LHCN-M2 (cell line): ENCODE results near the gene PTPRG. TPM values are rescaled to one million over a fixed set of nuclear protein-coding genes. Genes with fewer than 3 reads are reported as not detected.
A peak's percentile ranks its signal among the peaks of the same experiment; 100 is the strongest.
"Not testable (repeated sequence)": the region's sequence is repeated elsewhere in the genome, so short reads cannot be mapped to it uniquely, and the experiment has no call there.

Experiments used
- DNase-seq: peaks from one replicate; pipeline ENCODE4 v3.0.0-alpha.2; 2012; ENCODE audit warnings: low read depth
- total RNA-seq: library from RNA; depleted of rRNA; stranded (reverse); fragments of >200 nt; gene quantifications from 2 replicates; pipeline ENCODE4 v1.2.3, GENCODE V29; 2014

The PTPRG gene
- total RNA-seq, 1 experiment from 2014 or later = 32.2 TPM

DNA sequence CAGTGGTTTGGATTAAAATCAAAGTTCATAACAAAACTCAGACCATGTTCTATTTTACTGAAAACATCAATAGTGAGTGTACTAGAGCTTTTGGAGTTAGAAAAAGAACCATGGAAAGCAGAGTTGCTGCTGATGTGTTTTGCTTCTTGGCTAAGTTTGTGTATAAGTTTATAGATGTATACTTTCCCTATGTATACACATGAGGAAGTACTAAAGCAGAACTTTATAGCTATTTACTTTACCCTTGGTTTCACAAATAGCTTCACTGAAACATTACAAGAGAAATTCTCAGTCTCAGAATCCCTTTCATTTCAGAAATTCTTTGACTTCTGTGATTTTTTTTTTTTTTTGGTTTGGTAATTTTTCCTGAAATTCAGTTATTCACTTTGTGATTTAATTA is 229.0 kb downstream of the PTPRG start:
- no peak for DNase-seq

DNA sequence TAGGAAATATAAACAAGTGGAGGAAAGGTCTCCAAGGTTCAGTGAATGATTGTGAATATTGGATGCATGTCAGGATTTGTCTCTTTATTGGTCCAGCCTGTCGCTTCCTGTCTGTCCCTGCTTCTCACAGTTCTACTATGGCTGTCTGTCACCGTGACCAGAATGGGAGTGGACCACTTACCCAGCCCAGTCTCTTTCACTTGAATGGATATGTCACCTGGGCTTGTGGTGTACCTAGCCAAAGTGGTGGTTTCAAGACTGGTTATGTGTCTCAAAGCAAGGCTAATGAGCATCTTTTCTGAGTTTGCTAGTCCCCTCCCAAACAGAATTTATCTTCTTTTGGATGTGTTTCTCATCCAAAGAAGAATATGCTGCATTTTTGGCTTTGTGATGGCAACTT is 231.7 kb downstream of the PTPRG start:
- DNase-seq = no peak

DNA sequence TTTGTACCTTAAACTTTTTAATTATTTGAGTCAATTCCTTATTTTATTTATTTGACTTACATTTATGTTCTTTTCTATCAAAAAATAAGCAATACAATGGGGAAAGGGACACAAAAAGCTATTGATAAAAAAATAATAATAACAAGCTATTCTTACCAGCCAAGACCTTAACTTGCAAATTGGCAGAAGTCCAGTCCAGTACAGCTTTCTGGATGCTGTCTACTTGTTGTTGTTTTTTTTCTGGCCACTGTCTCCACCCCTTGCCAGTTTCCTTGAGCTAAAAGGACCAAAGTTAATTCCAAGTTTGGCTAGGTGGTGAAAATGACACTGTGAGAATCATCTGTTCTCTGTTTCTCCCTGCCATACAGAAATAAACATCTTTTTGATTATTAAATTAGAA is 232.2 kb downstream of the PTPRG start:
- no peak for DNase-seq

- DNase-seq = no peak
Measured at GRCh38 chr3:61794341-61794740, 233.0 kb downstream of the PTPRG start.

DNA sequence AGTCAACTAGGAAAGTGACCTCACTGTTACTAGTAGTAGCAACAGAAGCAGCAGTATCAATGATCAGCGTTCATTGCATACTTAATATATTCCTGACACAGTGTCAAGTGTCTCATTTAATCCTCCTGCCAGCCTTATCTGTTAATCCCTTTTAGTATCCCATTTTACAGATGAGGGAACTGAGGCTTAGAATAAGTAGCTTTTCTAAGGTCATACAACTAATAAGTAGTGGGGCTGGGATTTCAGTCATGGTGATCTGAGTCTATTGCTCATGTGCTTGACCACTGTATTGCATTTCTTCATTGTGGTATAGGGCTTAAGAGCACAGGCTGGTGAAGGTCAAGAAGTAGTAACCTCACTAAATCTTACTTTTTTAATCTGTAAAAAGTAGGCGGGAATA is 233.6 kb downstream of the PTPRG start:
- no peak for DNase-seq

GRCh38 chr3:61796088-61796680 is 234.8 kb downstream of the PTPRG start:
- no peak for DNase-seq

GRCh38 chr3:61796911-61797310 is 235.5 kb downstream of the PTPRG start:
- DNase-seq = no peak

DNA sequence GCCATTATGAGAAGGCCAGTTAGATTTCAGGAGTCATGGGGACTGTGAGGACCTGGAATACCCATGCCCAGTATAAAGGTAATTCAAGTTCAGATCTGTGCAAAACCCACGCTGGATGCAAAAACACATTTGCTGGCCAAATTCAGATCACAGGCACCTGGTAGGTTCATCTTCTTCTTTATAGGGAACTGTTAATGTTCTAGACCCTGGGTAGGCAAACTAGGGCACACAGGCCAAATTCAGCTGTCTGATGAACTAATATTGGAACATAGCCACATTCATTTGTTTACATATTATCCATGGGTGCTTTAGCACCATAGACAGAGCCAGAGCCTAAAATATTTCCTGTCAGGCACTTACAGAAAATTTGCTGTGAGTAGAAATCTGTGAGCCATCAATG is 241.4 kb downstream of the PTPRG start:
- peak; percentile 21 for DNase-seq

GRCh38 chr3:61803983-61804382 is 242.6 kb downstream of the PTPRG start:
- no peak for DNase-seq

DNA sequence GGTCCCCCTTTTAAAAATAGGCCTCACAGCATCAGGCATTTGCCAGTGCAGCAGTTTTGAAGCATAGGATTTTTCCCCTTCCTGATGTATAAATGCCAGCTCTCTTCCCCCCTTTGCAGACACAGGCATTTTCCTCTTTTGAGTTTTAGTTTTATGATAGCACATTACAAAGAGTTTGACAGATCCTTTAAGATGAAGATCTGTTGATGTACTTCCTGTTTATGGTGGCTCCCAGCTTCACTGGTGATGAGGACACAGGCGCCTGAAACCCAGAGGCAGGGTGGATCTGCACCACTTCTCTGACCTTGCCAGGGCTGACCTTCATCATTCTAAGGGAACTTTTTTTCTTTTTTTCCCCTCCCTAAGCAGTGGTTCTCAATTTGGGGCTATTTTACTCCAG is 243.4 kb downstream of the PTPRG start:
- DNase-seq = no peak

- peak; percentile 55 for DNase-seq
Measured at GRCh38 chr3:61805510-61806080, 244.2 kb downstream of the PTPRG start.

DNA sequence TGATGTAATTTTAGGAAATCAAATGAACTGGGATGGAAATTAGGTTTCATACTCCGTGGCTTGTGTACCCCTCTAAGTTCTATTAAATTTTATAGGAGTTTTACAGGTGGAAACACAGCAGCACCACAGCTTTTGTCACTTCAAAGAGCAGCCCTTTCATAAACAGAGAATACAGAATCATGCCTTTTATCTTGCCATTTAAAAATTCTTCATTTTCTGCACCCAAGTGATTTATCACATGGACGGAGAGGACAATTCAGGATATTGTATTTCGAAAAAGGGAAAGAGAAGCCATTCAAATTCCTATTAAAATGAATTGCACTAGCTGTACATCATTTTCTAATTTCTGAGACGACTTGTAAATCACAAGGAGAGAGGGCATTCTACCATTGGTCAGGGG is 245.4 kb downstream of the PTPRG start:
- no peak for DNase-seq

DNA sequence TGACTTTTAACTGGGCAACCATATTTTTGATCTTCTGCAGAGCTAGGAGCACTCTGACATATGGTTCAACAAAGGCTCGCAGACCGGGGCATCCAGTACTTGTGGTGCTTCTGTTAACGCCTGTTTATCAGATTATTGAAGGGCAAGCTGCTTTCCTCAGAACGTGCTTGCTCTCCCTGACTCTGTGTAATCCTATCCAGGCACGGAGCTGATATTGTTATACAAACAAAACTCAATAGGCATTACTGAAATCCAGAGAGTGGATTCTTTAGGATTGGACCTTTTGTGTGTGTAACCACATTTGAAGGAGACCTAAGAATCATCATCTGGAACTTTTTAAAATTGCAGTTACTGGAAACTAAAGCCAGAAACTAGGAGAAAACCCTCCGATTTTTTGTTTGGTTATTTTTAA is 246.5 kb downstream of the PTPRG start:
- DNase-seq = no peak

GRCh38 chr3:61808526-61808925 is 247.2 kb downstream of the PTPRG start:
- no peak for DNase-seq

GRCh38 chr3:61808999-61809398 is 247.6 kb downstream of the PTPRG start:
- DNase-seq = no peak

GRCh38 chr3:61809879-61810278 is 248.5 kb downstream of the PTPRG start:
- DNase-seq = no peak

DNA sequence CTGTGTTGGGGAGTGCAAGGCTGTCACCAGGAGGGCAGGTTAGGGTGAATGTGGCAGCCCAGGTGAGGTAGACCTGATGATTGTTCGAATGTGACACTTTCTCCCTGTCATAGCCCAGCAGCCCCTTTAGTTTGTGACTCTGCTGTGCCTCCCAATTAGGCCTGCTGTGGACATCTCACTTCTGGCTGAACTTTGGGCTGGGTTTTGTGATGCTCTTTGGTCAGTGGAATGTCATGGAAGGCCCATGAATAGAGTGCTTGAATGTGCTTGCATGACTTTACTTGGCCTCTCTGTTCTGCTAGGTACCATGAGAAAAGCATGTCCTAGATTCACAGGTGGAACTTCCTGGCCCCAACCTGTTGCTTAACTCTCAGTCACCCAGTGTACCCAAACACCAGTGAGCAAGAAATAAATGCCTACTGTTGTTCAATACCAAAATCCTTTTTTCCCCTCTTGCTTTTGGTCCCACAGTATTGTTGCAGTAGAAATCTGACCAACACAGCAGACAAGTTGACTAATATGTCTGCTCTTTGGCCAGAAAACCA is 249.7 kb downstream of the PTPRG start:
- no peak for DNase-seq

- DNase-seq = no peak
Measured at GRCh38 chr3:61811652-61812051, 250.3 kb downstream of the PTPRG start.

DNA sequence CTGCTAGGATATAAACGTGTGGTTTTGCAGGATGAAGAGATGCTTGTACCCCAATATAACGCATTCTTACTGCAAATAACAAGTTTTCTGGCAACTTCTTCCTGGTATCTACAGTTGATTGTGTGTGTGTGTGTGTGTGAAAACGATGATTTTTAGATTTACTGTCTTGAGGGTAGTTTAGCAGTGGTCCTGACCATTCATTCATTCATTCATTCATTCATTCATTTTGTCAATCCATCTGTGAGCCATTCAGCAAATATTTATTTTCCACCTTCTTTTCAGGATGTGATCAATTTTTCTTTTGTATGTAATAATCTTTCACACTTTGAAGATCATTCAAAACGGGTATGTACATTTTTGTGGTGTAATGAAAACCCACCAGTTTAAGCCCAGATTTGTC is 250.7 kb downstream of the PTPRG start:
- no peak for DNase-seq

GRCh38 chr3:61812517-61812916 is 251.1 kb downstream of the PTPRG start:
- no peak for DNase-seq

- no peak for DNase-seq
Measured at GRCh38 chr3:61813636-61814035, 252.3 kb downstream of the PTPRG start.

DNA sequence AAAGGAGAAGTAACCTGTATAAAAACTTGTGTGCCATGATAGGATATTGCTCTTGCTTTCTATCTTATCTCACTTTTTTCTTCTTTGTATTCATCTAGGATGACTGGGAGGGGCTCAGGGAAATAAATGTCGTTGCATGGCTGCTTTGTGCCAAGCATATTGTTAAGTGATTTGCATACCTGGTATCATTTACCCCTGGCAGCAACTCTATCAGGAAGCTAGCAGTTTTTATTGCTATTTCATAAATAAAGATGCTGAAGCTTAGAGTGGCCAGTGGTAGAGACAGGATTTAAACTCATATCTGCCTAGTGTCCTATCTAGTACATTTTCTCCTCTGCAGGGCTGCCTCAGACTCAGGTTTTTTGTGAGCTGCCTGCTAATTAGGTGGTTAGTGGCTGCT is 253.3 kb downstream of the PTPRG start:
- DNase-seq = no peak

GRCh38 chr3:61816304-61816703 is 254.9 kb downstream of the PTPRG start:
- DNase-seq = not testable (repeated sequence)

- DNase-seq = no peak
Measured at GRCh38 chr3:61819861-61820260, 258.5 kb downstream of the PTPRG start.
